Osteocyte (in vitro differentiated cells): ENCODE data around the gene TRMT61B. TPM values are rescaled to one million over a fixed set of nuclear protein-coding genes. Genes with fewer than 3 reads are reported as not detected.

ENCODE experiments used
- DNase-seq: peaks from one replicate; pipeline ENCODE4 v3.0.0; 2021; ENCODE audit warnings: mixed read lengths; ENCODE audit not compliant: unreplicated experiment; ENCODE audit errors: extremely low spot score
- H3K27ac Mint-ChIP-seq: one replicate; pipeline ENCODE4 v1.8.0; 2021; ENCODE audit warnings: mild to moderate bottlenecking, mixed read lengths; ENCODE audit not compliant: unreplicated experiment
- H3K27me3 Mint-ChIP-seq: one replicate; pipeline ENCODE4 v1.8.0; 2021; ENCODE audit warnings: mixed read lengths; ENCODE audit not compliant: unreplicated experiment
- H3K36me3 Mint-ChIP-seq: one replicate; pipeline ENCODE4 v1.8.0; 2021; ENCODE audit warnings: mixed read lengths; ENCODE audit not compliant: unreplicated experiment
- H3K4me1 Mint-ChIP-seq: one replicate; pipeline ENCODE4 v1.8.0; 2021; ENCODE audit warnings: mixed read lengths; ENCODE audit not compliant: unreplicated experiment
- H3K4me3 Mint-ChIP-seq: one replicate; pipeline ENCODE4 v1.8.0; 2021; ENCODE audit warnings: mild to moderate bottlenecking, moderate library complexity, mixed read lengths; ENCODE audit not compliant: unreplicated experiment
- H3K9me3 Mint-ChIP-seq: one replicate; pipeline ENCODE4 v1.8.0; 2021; ENCODE audit warnings: mixed read lengths; ENCODE audit not compliant: unreplicated experiment
- CTCF ChIP-seq: fragments of 200-600 bp; sonication (generic); IDR thresholded peaks from 2 replicates; pipeline ENCODE4 v1.5.0; 2021; ENCODE audit warnings: antibody characterized with exemption, mild to moderate bottlenecking, moderate library complexity
- total RNA-seq: library from RNA; stranded (reverse); gene quantifications from 2 replicates; pipeline ENCODE4 v1.2.1, GENCODE V29; 2021

The TRMT61B gene
- total RNA-seq, 1 donor from 2014 or later: 12.7 TPM

- H3K27me3 Mint-ChIP-seq: peaks cover 2% of the 10 kb centered on the region
- peak within 1 kb of the TSS; percentile 88 for H3K27ac Mint-ChIP-seq
- H3K4me3 Mint-ChIP-seq: peak within 1 kb of the TSS; percentile 92
- peak; percentile 100 for DNase-seq
- H3K4me1 Mint-ChIP-seq: peaks cover 36% of the 10 kb centered on the region
- TF ChIP-seq CTCF: no peak
- H3K9me3 Mint-ChIP-seq: no peaks in the 10 kb centered on the region
- no peaks in the 10 kb centered on the region for H3K36me3 Mint-ChIP-seq
These were observed 24.5 kb upstream of the TRMT61B start, which contains the start of gene WDR43 for GRCh38 chr2:28894470-28895188. WDR43 (plus strand) TSS chr2:28894667; CDS start chr2:28894699, 32 bp downstream.

GRCh38 chr2:28893488-28893887 lies 23.4 kb upstream of the TRMT61B start:
- TF ChIP-seq CTCF: no peak
- DNase-seq: no peak
- peaks cover 29% of the 10 kb centered on the region for H3K4me1 Mint-ChIP-seq
- no peaks in the 10 kb centered on the region for H3K9me3 Mint-ChIP-seq
- peaks cover 7% of the 10 kb centered on the region for H3K27me3 Mint-ChIP-seq
- H3K4me3 Mint-ChIP-seq: peak overlapping the region; percentile 62
- no peaks in the 10 kb centered on the region for H3K36me3 Mint-ChIP-seq
- peak overlapping the region; percentile 5 for H3K27ac Mint-ChIP-seq

GRCh38 chr2:28880193-28880592 lies 10.1 kb upstream of the TRMT61B start:
- H3K27me3 Mint-ChIP-seq: peaks cover 29% of the 10 kb centered on the region
- H3K4me3 Mint-ChIP-seq: no peak overlapping the region

GRCh38 chr2:28871620-28872019 lies 1.5 kb upstream of the TRMT61B start:
- Mint-ChIP-seq H3K36me3 (no peaks in the 10 kb centered on the region), H3K9me3 (no peaks in the 10 kb centered on the region), H3K27ac (no peak overlapping the region), H3K4me3 (no peak overlapping the region), H3K4me1 (peaks cover 22% of the 10 kb centered on the region), H3K27me3 (peaks cover 20% of the 10 kb centered on the region)
- TF ChIP-seq CTCF: no peak
- DNase-seq: no peak

More at GRCh38 chr2:28880193-28880592, 10.1 kb upstream of the TRMT61B start:
- Mint-ChIP-seq H3K9me3 (no peaks in the 10 kb centered on the region), H3K4me1 (no peaks in the 10 kb centered on the region), H3K36me3 (no peaks in the 10 kb centered on the region), H3K27ac (no peak overlapping the region)
- no peak for DNase-seq
- TF ChIP-seq CTCF: no peak

GRCh38 chr2:28869494-28870145 lies 489 bp downstream of the TRMT61B start:
- no peak for TF ChIP-seq CTCF
- peaks cover 26% of the 10 kb centered on the region for H3K4me1 Mint-ChIP-seq
- peak overlapping the region; percentile 96 for H3K4me3 Mint-ChIP-seq
- H3K36me3 Mint-ChIP-seq: peaks cover 4% of the 10 kb centered on the region
- no peaks in the 10 kb centered on the region for H3K9me3 Mint-ChIP-seq
- DNase-seq: no peak
- peak overlapping the region; percentile 96 for H3K27ac Mint-ChIP-seq
- peaks cover 1% of the 10 kb centered on the region for H3K27me3 Mint-ChIP-seq
